ENCODE data around the gene HSPBP1. TPM values are rescaled to one million over a fixed set of nuclear protein-coding genes. Genes with fewer than 3 reads are reported as not detected.

Gene HSPBP1
- total RNA-seq, 3 donors from 2014 or later = 25.6 to 36.0 (median 29.5) TPM

GRCh38 chr19:55304980-55305379 is 25.1 kb upstream of the HSPBP1 start:
- ATAC-seq = no peak
- Histone ChIP-seq H3K4me1 (ENCODE audit: low read depth) (no peaks in the 10 kb centered on the region), H3K9me3 (no peaks in the 10 kb centered on the region), H3K4me3 (no peak overlapping the region), H3K36me3 (ENCODE audit: low read depth) (no peaks in the 10 kb centered on the region)
- intact Hi-C loops (cut with DNase I, micrococcal nuclease) = loop anchor here in 1 of 2 donors (10.0 kb wide), 1 partner anchor 80 kb away; the partner anchor contains the start of genes RPL28 and TMEM238
- no peak for TF ChIP-seq CTCF (IDR thresholded peaks at IDR 0.05)
- no peak for DNase-seq

- H3K36me3 ChIP-seq (ENCODE audit: low read depth) = no peaks in the 10 kb centered on the region
- no peak overlapping the region for H3K4me3 ChIP-seq
- no peaks in the 10 kb centered on the region for H3K9me3 ChIP-seq
- no peak for TF ChIP-seq CTCF (IDR thresholded peaks at IDR 0.05)
- DNase-seq = peak in 2 of 3 donors; percentile 35 to 48
- intact Hi-C loops (cut with DNase I, micrococcal nuclease) = loop anchor here in 1 of 2 donors (10.0 kb wide), 1 partner anchor 80 kb away; the partner anchor contains the start of genes RPL28 and TMEM238
- peak; percentile 64 for ATAC-seq
- H3K4me1 ChIP-seq (ENCODE audit: low read depth) = no peaks in the 10 kb centered on the region
Observed at GRCh38 chr19:55304279-55304978, 24.5 kb upstream of the HSPBP1 start.

GRCh38 chr19:55303477-55303876 is 23.6 kb upstream of the HSPBP1 start:
- no peak for ATAC-seq
- no peaks in the 10 kb centered on the region for H3K9me3 ChIP-seq
- H3K4me3 ChIP-seq = no peak overlapping the region
- intact Hi-C loops (cut with DNase I, micrococcal nuclease) = loop anchor here in 1 of 2 donors (10.0 kb wide), 1 partner anchor 81 kb away; the partner anchor contains the start of genes RPL28 and TMEM238
- no peaks in the 10 kb centered on the region for H3K36me3 ChIP-seq (ENCODE audit: low read depth)
- H3K4me1 ChIP-seq (ENCODE audit: low read depth) = no peaks in the 10 kb centered on the region
- DNase-seq = no peak
- no peak for TF ChIP-seq CTCF (IDR thresholded peaks at IDR 0.05)

GRCh38 chr19:55302318-55302703 is 22.4 kb upstream of the HSPBP1 start:
- no peak for TF ChIP-seq CTCF (IDR thresholded peaks at IDR 0.05)
- H3K4me3 ChIP-seq = no peak overlapping the region
- intact Hi-C loops (cut with DNase I, micrococcal nuclease) = loop anchor here in 1 of 2 donors (10.0 kb wide), 1 partner anchor 82 kb away; the partner anchor contains the start of genes RPL28 and TMEM238
- H3K9me3 ChIP-seq = no peaks in the 10 kb centered on the region
- H3K36me3 ChIP-seq (ENCODE audit: low read depth) = no peaks in the 10 kb centered on the region
- H3K4me1 ChIP-seq (ENCODE audit: low read depth) = peaks cover under 1% of the 10 kb centered on the region
- DNase-seq (no peak), ATAC-seq (no peak)

GRCh38 chr19:55301459-55302317 is 21.8 kb upstream of the HSPBP1 start:
- peak; percentile 91 to 94 (median 93) for DNase-seq
- peak; percentile 96 for ATAC-seq
- Histone ChIP-seq H3K9me3 (no peaks in the 10 kb centered on the region), H3K4me1 (ENCODE audit: low read depth) (peaks cover 4% of the 10 kb centered on the region), H3K36me3 (ENCODE audit: low read depth) (no peaks in the 10 kb centered on the region), H3K4me3 (no peak overlapping the region)
- intact Hi-C loops (cut with DNase I, micrococcal nuclease) = loop anchor here in 1 of 2 donors (10.0 kb wide), 1 partner anchor 83 kb away; the partner anchor contains the start of genes RPL28 and TMEM238
- TF ChIP-seq CTCF (IDR thresholded peaks at IDR 0.05) = peak; percentile 97

Data from mucosa of descending colon (tissue), 3 donors.